ENCODE data around the gene SHTN1. TPM values are rescaled to one million over a fixed set of nuclear protein-coding genes. Genes with fewer than 3 reads are reported as not detected.

SHTN1 gene
- total RNA-seq, 1 donor from 2014 or later = not detected

DNA sequence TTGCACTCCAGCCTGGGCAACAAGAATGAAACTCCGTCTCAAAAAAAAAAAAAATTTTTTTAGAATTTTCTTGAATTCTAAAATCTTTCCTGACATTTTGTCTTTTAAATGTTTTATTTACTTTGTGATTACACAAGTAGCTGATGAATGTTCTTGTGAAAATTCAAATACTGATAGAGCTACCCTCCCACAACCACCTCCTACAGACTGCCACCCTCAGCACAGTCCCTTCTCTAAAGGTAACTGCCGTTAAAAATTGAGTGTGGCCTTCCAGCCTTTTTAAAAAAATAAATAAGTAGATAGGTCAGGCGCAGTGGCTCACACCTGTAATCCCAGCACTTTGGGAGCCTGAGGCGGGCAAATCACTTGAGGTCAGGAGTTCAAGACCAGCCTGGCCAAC, 140.6 kb downstream of the SHTN1 start:
- H3K27me3 Mint-ChIP-seq = peaks cover 2% of the 10 kb centered on the region
- ATAC-seq (ENCODE audit: low read depth) (no peak), DNase-seq (no peak)
- no peaks in the 10 kb centered on the region for H3K4me1 Mint-ChIP-seq
- H3K36me3 Mint-ChIP-seq (ENCODE audit: low read depth) = no peaks in the 10 kb centered on the region
- H3K4me3 Mint-ChIP-seq = no peak overlapping the region
- H3K9me3 Mint-ChIP-seq = no peaks in the 10 kb centered on the region
- no peak overlapping the region for H3K27ac Mint-ChIP-seq
- ChIA-PET POLR2A (no interaction called here), CTCF (no interaction called here)
- TF ChIP-seq, protein P1, sequence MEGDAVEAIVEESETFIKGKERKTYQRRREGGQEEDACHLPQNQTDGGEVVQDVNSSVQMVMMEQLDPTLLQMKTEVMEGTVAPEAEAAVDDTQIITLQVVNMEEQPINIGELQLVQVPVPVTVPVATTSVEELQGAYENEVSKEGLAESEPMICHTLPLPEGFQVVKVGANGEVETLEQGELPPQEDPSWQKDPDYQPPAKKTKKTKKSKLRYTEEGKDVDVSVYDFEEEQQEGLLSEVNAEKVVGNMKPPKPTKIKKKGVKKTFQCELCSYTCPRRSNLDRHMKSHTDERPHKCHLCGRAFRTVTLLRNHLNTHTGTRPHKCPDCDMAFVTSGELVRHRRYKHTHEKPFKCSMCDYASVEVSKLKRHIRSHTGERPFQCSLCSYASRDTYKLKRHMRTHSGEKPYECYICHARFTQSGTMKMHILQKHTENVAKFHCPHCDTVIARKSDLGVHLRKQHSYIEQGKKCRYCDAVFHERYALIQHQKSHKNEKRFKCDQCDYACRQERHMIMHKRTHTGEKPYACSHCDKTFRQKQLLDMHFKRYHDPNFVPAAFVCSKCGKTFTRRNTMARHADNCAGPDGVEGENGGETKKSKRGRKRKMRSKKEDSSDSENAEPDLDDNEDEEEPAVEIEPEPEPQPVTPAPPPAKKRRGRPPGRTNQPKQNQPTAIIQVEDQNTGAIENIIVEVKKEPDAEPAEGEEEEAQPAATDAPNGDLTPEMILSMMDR (IDR thresholded peaks at IDR 0.05) = no peak
- intact Hi-C loops (cut with micrococcal nuclease) = no loop called here

DNA sequence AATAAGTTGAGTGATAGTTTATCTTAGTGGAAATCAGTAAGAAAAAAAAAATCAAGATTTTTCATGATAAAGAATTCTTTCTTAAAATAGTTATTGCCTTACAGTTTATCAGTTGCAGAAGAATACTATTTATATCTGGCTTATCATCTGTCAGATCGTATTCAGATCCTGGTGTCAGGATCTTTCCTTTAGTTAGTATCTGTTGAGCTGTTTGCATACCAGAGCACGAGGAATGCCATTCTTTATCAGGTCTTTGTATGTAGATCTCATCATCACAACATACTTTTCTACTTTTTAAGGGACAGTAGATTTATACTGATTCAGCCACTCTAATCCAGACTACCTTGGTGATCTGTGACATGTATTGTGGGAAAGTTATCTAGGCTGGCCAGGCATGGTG, 143.2 kb downstream of the SHTN1 start:
- Mint-ChIP-seq H3K27me3 (peaks cover 2% of the 10 kb centered on the region), H3K9me3 (peaks cover 7% of the 10 kb centered on the region), H3K4me1 (no peaks in the 10 kb centered on the region), H3K4me3 (no peak overlapping the region), H3K36me3 (ENCODE audit: low read depth) (no peaks in the 10 kb centered on the region), H3K27ac (no peak overlapping the region)
- intact Hi-C loops (cut with micrococcal nuclease) = no loop called here
- ATAC-seq (ENCODE audit: low read depth) (no peak), DNase-seq (no peak)
- POLR2A ChIA-PET = no interaction called here
- TF ChIP-seq, protein P1 (IDR thresholded peaks at IDR 0.05) = no peak
- CTCF ChIA-PET = no interaction called here

DNA sequence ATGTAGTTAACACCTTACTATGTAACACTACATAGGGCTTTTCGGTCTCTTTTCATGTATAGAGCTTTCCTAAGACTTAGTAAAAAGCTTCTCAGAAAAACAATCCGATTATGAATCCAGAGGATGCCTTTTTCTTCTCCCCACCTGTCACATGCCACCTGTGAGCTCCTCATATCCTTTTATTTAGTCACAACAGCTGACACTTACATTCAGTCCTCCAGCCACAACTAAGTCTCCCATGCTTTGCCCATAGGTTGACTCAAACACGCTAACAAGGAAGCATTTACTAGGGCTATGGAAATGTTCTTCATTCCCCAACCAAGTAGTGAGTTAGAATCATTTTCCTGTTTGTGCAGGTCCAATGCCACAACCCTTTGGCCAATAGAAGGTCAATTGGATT, 147.8 kb downstream of the SHTN1 start:
- intact Hi-C loops (cut with micrococcal nuclease) = no loop called here
- TF ChIP-seq, protein P1 (IDR thresholded peaks at IDR 0.05) = no peak

DNA sequence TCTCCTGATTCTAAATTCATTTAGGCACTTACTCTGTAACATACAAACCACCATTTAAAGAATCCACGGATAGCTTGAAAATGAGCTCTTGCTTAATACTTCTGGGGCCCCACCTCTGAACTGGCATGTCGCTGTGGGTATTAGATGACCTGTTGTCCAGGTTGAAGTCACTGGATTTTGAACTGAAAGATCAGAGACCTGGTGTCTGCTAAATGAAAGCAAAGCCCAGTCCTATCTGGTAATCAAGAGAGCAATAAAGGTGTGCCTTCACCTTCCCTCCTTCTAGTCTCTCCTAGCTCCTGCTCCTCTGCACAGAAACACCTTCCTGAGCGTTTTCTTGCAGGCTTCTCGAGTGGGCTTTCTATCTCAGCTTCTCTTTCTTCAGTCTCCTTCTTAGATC, 151.3 kb downstream of the SHTN1 start:
- TF ChIP-seq, protein P1 (IDR thresholded peaks at IDR 0.05) = no peak
- Mint-ChIP-seq H3K4me3 (no peak overlapping the region), H3K36me3 (ENCODE audit: low read depth) (no peaks in the 10 kb centered on the region), H3K4me1 (peaks cover 10% of the 10 kb centered on the region), H3K9me3 (peaks cover 11% of the 10 kb centered on the region), H3K27ac (no peak overlapping the region), H3K27me3 (peaks cover 15% of the 10 kb centered on the region)
- ATAC-seq (ENCODE audit: low read depth) = no peak
- no peak for DNase-seq
- CTCF ChIA-PET = no interaction called here
- POLR2A ChIA-PET = no interaction called here
- intact Hi-C loops (cut with micrococcal nuclease) = no loop called here

More for the DNA sequence above, 147.8 kb downstream of the SHTN1 start:
- Mint-ChIP-seq H3K4me1 (no peaks in the 10 kb centered on the region), H3K9me3 (peaks cover 11% of the 10 kb centered on the region), H3K36me3 (ENCODE audit: low read depth) (no peaks in the 10 kb centered on the region), H3K4me3 (no peak overlapping the region), H3K27ac (no peak overlapping the region), H3K27me3 (peaks cover 5% of the 10 kb centered on the region)
- DNase-seq (no peak), ATAC-seq (ENCODE audit: low read depth) (no peak)
- ChIA-PET CTCF (no interaction called here), POLR2A (no interaction called here)

DNA sequence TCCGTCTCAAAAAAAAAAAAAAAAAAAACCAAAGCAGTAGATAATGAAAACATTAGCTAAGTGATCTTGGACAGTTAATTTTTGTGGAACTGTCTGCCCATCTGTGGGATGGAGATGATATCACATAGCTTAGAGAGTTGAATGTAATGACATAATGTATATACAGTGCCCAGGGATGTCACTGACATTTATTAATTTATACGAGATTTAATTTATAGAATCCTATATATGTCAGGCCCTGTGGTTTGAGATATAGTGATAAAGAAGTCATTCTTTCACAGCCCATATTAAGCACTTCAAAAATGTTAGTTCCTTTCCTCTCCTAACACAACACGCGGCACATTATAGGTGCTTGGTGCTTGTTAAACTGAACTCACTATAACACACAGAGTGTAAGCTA, 151.7 kb downstream of the SHTN1 start:
- TF ChIP-seq, protein P1 (IDR thresholded peaks at IDR 0.05) = no peak
- POLR2A ChIA-PET = no interaction called here
- peaks cover 11% of the 10 kb centered on the region for H3K9me3 Mint-ChIP-seq
- CTCF ChIA-PET = no interaction called here
- no peak overlapping the region for H3K27ac Mint-ChIP-seq
- no peaks in the 10 kb centered on the region for H3K36me3 Mint-ChIP-seq (ENCODE audit: low read depth)
- H3K27me3 Mint-ChIP-seq = peaks cover 15% of the 10 kb centered on the region
- no peak for ATAC-seq (ENCODE audit: low read depth)
- no peak for DNase-seq
- intact Hi-C loops (cut with micrococcal nuclease) = no loop called here
- H3K4me3 Mint-ChIP-seq = no peak overlapping the region
- peaks cover 15% of the 10 kb centered on the region for H3K4me1 Mint-ChIP-seq
